Sigmoid colon (tissue), 7 donors: ENCODE measurements around the gene NFIC. TPM values are rescaled to one million over a fixed set of nuclear protein-coding genes. Genes with fewer than 3 reads are reported as not detected.

ENCODE experiments used
- DNase-seq: peaks from one replicate; pipeline ENCODE4 v3.0.0-alpha.2; 2019
- H3K27ac ChIP-seq, 4 donors: fragments of 200-600 bp; sonication (generic); one replicate each; pipeline ENCODE4 v1.5.1; 2016 to 2019; ENCODE audit warnings: mild to moderate bottlenecking in 1 of 4
- H3K27me3 ChIP-seq, 3 donors: fragments of 200-600 bp; sonication (generic); one replicate each; pipeline ENCODE4 v1.5.1; 2019; ENCODE audit warnings: mild to moderate bottlenecking in 1 of 3
- H3K36me3 ChIP-seq, 4 donors: fragments of 200-600 bp; sonication (generic); one replicate each; pipeline ENCODE4 v1.5.1; 2016 to 2019
- H3K4me1 ChIP-seq, 4 donors: fragments of 200-600 bp; sonication (generic); one replicate each; pipeline ENCODE4 v1.5.1; 2017 to 2019
- H3K4me3 ChIP-seq, 4 donors: fragments of 200-600 bp; sonication (generic); one replicate each; pipeline ENCODE4 v1.5.1; 2017 to 2019; ENCODE audit warnings: mild to moderate bottlenecking in 2 of 4, moderate library complexity in 1 of 4
- H3K9me3 ChIP-seq, 4 donors: fragments of 200-600 bp in 3 of 4; sonication (generic) in 3 of 4; one replicate each; pipeline versions ENCODE4 v1.5.1 to v1.6.1; 2013 to 2019
- EP300 ChIP-seq, 4 donors: sonication (generic); formaldehyde crosslinking; IDR thresholded peaks; one replicate each; pipeline ENCODE4 v1.6.1; 2017; ENCODE audit warnings: antibody characterized with exemption in 4 of 4
- POLR2A ChIP-seq, 2 donors: fragments of 450-650 bp; IDR thresholded peaks; one replicate each; pipeline ENCODE4 v1.6.1; 2016; ENCODE audit warnings: antibody characterized with exemption in 2 of 2, mild to moderate bottlenecking in 2 of 2, moderate library complexity in 2 of 2
- POLR2AphosphoS5 ChIP-seq, 4 donors: sonication (generic); formaldehyde crosslinking; IDR thresholded peaks; one replicate each; pipeline ENCODE4 v1.6.1; 2017; ENCODE audit warnings: antibody characterized with exemption in 4 of 4
- WGBS, 2 donors: extraction: QIAGEN DNeasy Blood & Tissue Kit; methylation state at CpG; one replicate each; pipeline ENCODE4 v1.1.7; 2013; 5-methylcytosine and 5-hydroxymethylcytosine counted together
- intact Hi-C: fragments of 100-400 bp; cut with DNase I; formaldehyde crosslinking; loops from one replicate; pipeline ENCODE4 v1.15.1; 2023
- polyA plus RNA-seq, 3 donors: library from polyadenylated mRNA; stranded (reverse); fragments of 200-250 nt; gene quantifications; one replicate each; pipeline ENCODE4 v1.2.3, GENCODE V29; 2013
- total RNA-seq, 4 donors: library from RNA; depleted of rRNA; stranded (reverse); fragments of >200 nt; gene quantifications; one replicate each; pipeline ENCODE4 v1.1.0, GENCODE V29; 2016
- TF ChIP-seq, protein P1 (sequence below), 4 experiments: fragments of 450-650 bp in 3 of 4; fragments of 200-600 bp in 1 of 4; IDR thresholded peaks; one replicate each; pipeline ENCODE4 v1.5.1; 2016 to 2019; ENCODE audit warnings: antibody characterized with exemption in 4 of 4, mild to moderate bottlenecking in 3 of 4, moderate library complexity in 2 of 4
- donor health status: healthy with polysubstance abuse.
- donor health status: Bipolar disorder and iron deficiency.
- donor health status: healthy.

The NFIC gene
- total and polyA plus RNA-seq, 7 donors: 9.0 to 114 (median 63.2) TPM

DNA sequence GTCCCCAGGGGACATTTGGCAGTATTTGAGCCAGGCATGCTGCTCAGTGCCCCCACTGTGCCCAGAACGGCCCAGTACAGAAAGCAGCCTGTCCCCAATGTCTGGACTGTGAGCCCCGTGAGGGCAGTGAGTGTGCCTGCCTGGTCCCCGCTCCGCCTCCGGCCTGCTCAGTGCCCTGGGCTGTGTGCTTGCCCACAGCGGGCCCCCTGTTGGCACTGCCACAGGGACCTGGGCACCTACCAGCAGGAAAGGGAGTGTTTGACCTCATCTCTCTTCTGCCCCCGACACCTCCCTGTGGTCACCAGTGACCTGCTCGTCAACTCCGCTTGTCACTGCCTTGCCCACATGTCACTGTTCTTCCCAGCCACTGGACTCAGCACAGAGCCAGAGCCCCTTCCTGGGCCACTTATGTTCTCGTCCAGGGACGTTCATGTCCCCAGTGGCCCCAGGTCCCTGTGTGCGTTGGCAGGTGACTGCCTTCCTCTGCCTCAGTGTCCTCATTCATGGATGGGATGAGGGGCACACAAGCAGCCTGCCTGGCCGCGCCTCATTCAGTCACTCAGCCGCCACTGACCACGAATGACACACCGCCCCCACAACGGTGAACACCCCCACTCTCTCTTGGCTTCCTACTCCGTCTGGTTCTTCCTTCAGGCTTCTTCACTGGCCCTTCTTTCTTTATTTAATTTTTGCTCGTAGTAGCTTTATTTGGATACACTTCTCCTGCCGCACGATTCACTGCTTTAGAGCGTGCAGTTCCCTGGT is 142.6 kb downstream of the NFIC start:
- H3K27ac ChIP-seq: peak overlapping the region in 3 of 4 donors; percentile 6 to 92 (median 90)
- 88 to 91% methylated on average over 23 of the region's 23 CpGs for WGBS, 2 donors
- intact Hi-C loops: no loop called here

DNA sequence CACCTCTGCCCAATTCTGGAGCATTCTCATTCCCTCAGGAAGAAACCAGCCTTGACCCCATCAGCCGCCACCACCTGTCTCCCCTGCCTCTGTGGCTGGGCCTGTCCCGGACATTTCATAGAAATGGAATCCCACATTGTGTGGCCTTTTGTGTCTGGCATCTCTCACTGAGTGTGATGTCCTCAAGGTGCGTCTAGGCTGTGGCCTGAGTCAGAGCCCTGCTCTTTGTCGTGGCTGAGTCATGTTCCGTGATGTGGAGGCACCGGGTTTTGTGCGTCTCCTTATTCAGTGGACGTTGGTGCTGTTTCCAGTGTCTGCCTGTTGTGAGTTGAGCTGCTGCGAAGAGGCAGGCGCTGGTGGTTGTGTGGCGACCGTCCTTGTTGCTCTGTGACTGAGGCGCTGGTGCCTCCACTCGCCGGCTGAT is 143.2 kb downstream of the NFIC start:
- DNase-seq: no peak
- Histone ChIP-seq H3K4me3 (no peak overlapping the region), H3K4me1 (peaks cover 0 to 77% (median 43%) of the 10 kb centered on the region in 4 donors), H3K27ac (peak overlapping the region in 3 of 4 donors; percentile 6 to 92 (median 90)), H3K27me3 (no peaks in the 10 kb centered on the region), H3K9me3 (no peaks in the 10 kb centered on the region), H3K36me3 (peaks cover 0 to 5% (median 2%) of the 10 kb centered on the region in 4 donors)
- TF ChIP-seq POLR2AphosphoS5 (IDR thresholded peaks at IDR 0.05): peak in 1 of 4 donors; percentile 40
- TF ChIP-seq, protein P1, sequence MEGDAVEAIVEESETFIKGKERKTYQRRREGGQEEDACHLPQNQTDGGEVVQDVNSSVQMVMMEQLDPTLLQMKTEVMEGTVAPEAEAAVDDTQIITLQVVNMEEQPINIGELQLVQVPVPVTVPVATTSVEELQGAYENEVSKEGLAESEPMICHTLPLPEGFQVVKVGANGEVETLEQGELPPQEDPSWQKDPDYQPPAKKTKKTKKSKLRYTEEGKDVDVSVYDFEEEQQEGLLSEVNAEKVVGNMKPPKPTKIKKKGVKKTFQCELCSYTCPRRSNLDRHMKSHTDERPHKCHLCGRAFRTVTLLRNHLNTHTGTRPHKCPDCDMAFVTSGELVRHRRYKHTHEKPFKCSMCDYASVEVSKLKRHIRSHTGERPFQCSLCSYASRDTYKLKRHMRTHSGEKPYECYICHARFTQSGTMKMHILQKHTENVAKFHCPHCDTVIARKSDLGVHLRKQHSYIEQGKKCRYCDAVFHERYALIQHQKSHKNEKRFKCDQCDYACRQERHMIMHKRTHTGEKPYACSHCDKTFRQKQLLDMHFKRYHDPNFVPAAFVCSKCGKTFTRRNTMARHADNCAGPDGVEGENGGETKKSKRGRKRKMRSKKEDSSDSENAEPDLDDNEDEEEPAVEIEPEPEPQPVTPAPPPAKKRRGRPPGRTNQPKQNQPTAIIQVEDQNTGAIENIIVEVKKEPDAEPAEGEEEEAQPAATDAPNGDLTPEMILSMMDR (IDR thresholded peaks at IDR 0.05): no peak
- intact Hi-C loops: no loop called here
- 91 to 93% methylated on average over 15 of the region's 15 CpGs for WGBS, 2 donors

More for the DNA sequence above, 142.6 kb downstream of the NFIC start:
- TF ChIP-seq, protein P1 (IDR thresholded peaks at IDR 0.05): no peak
- no peak for TF ChIP-seq POLR2A (IDR thresholded peaks at IDR 0.05)
- TF ChIP-seq POLR2AphosphoS5 (IDR thresholded peaks at IDR 0.05): no peak
- TF ChIP-seq EP300 (IDR thresholded peaks at IDR 0.05): no peak
- Histone ChIP-seq H3K9me3 (no peaks in the 10 kb centered on the region), H3K27me3 (no peaks in the 10 kb centered on the region), H3K36me3 (peaks cover 0 to 5% (median 2%) of the 10 kb centered on the region in 4 donors), H3K4me3 (no peak overlapping the region), H3K4me1 (peaks cover 0 to 73% (median 43%) of the 10 kb centered on the region in 4 donors)
- no peak for DNase-seq

DNA sequence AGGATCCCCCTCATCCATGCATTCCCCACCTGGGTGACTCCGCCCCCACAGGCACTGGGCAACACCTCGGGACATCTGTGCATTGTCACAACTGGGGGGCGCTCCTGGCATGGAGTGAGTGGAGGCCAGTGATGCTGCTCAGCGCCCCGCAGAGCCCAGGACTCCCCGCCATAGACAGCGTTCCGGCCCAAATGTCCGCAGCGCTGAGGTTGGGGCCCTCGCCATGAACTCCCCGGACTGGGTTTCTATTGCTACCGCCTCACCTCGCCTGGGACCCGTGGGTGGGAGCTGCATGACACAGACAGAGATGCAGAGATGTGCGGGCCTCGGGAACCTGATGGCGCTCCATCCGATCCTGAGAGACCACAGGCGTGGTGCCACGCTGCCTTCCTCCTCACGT is 144.3 kb downstream of the NFIC start:
- no peak for DNase-seq
- Histone ChIP-seq H3K4me1 (peaks cover 0 to 78% (median 39%) of the 10 kb centered on the region in 4 donors), H3K9me3 (no peaks in the 10 kb centered on the region), H3K27me3 (no peaks in the 10 kb centered on the region), H3K4me3 (no peak overlapping the region), H3K36me3 (peaks cover 0 to 5% (median 2%) of the 10 kb centered on the region in 4 donors), H3K27ac (no peak overlapping the region)
- intact Hi-C loops: no loop called here
- TF ChIP-seq EP300 (IDR thresholded peaks at IDR 0.05) (no peak), POLR2AphosphoS5 (IDR thresholded peaks at IDR 0.05) (no peak), POLR2A (IDR thresholded peaks at IDR 0.05) (no peak)
- TF ChIP-seq, protein P1 (IDR thresholded peaks at IDR 0.05): no peak
- WGBS, 2 donors: 90 to 92% methylated on average over 22 of the region's 22 CpGs

DNA sequence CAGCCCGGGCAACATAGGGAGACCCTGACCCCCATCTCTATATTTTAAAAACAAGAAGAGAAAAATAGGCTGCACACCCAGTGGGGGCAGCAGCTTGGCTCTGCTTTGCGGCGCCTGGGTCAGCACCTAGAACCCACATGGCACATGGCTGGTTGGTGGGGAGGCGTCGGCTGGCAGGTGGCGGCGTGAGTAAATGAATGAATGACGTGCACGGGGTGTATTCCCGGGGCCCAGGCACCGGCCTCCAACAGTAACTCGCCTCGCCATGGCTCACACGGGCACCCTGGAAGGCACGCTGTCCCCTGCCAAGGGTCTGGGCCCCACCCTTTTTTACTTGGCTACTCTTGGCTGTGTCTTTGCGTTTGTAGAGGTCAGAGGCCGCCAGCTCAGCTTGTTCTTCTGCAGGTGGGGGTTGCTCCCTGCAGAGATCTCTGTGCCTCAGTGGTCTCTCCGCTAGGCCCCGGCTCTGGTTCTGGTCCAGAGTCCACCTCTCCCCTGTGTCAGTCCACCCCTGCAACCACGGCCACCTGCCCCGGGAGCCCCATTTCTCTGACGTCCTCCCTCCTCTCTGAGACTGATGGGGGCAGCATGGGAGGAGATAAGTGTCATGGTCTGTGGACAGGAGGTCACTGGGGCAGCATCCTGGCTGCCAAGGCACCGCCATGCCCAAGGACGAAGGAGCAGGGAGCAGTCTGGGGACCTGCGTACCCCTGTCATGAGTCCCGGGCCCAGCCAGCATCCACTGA is 145.3 kb downstream of the NFIC start:
- TF ChIP-seq POLR2A (IDR thresholded peaks at IDR 0.05) (no peak), EP300 (IDR thresholded peaks at IDR 0.05) (no peak), POLR2AphosphoS5 (IDR thresholded peaks at IDR 0.05) (no peak)
- TF ChIP-seq, protein P1 (IDR thresholded peaks at IDR 0.05): no peak
- no peak overlapping the region for H3K27ac ChIP-seq
- no peak overlapping the region for H3K4me3 ChIP-seq
- WGBS, 2 donors: 78 to 87% methylated on average over 26 of the region's 26 CpGs
- H3K36me3 ChIP-seq: peaks cover 0 to 5% (median 2%) of the 10 kb centered on the region in 4 donors
- no peaks in the 10 kb centered on the region for H3K27me3 ChIP-seq
- no peaks in the 10 kb centered on the region for H3K9me3 ChIP-seq
- intact Hi-C loops: no loop called here
- DNase-seq: no peak
- H3K4me1 ChIP-seq: peaks cover 0 to 86% (median 47%) of the 10 kb centered on the region in 4 donors
